PFSK-1 (cell line): ENCODE data around the gene CARD9.

Experiments used
- FOXP2 ChIP-seq: optimal IDR thresholded peaks from 2 replicates; pipeline ENCODE3; 2011; ENCODE audit warnings: borderline replicate concordance, control low read depth, inconsistent platforms; ENCODE audit not compliant: insufficient read depth; ENCODE audit errors: extremely low read length, extremely low read depth
- POLR2AphosphoS5 ChIP-seq: IDR thresholded peaks from 2 replicates; pipeline ENCODE4 v1.6.1; 2012; ENCODE audit warnings: low read depth, mild to moderate bottlenecking, control low read depth, low read length, moderate library complexity
- SIN3A ChIP-seq: IDR thresholded peaks from 2 replicates; pipeline ENCODE4 v1.6.1; 2012; ENCODE audit warnings: mild to moderate bottlenecking, low read length, moderate library complexity, borderline replicate concordance; ENCODE audit not compliant: insufficient read depth
- TAF1 ChIP-seq: IDR thresholded peaks from 2 replicates; pipeline ENCODE4 v1.6.1; 2012; ENCODE audit warnings: low read length, control low read depth, borderline replicate concordance; ENCODE audit not compliant: insufficient read depth
- TF ChIP-seq, protein P1 (sequence below), 2 experiments: IDR thresholded peaks; 2 replicates each; pipeline versions ENCODE4 v1.6.1 to v1.8.0; 2011 to 2012; ENCODE audit warnings: low read depth in 2 of 2, low read length in 2 of 2, control low read depth in 1 of 2, inconsistent platforms in 1 of 2, mild to moderate bottlenecking in 1 of 2, moderate library complexity in 1 of 2; ENCODE audit not compliant: insufficient read depth in 1 of 2

CARD9 gene

DNA sequence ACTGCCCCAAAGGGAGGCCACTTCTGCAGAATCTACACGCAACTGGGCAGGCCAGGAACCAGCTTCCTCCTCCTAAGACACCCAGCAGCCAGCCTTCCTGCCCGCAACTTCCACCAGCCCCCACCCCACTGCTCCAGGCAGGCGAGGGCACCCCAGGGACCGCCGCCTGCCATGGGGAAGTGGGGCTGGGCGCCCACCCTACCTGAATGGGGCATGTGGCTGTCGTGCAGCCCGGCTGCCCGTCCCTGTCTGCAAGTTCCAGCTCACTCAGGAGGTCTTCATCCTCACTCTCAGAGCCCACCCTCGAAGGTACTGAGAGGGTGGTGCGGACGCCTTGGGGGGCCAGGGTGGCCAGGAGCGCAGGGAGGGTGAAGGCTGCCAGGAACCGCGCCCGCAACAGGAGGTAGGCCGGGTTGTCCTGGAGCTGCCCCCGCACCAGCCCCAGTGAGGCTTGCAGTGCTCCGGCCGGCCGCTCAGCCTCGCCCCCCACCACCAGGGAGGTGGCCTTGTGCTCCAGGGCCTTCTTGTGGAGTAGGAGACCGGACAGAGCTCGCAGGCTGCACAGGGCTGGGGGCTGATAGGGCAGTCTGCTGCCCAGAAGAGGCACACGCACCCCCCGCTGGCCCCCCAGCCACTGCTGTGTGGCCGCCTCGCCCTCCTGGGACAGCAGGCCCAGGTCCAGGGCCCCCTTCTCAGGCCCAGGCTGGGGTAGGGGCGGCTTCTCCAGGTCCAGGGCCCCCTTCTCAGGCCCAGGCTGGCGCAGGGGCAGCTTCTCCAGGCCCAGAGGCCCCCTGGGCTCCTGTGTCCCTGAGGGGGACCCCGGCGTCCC, 4.1 kb upstream of the CARD9 start:
- TF ChIP-seq SIN3A (no peak), FOXP2 (no peak), TAF1 (no peak), POLR2AphosphoS5 (no peak)
- TF ChIP-seq, protein P1, sequence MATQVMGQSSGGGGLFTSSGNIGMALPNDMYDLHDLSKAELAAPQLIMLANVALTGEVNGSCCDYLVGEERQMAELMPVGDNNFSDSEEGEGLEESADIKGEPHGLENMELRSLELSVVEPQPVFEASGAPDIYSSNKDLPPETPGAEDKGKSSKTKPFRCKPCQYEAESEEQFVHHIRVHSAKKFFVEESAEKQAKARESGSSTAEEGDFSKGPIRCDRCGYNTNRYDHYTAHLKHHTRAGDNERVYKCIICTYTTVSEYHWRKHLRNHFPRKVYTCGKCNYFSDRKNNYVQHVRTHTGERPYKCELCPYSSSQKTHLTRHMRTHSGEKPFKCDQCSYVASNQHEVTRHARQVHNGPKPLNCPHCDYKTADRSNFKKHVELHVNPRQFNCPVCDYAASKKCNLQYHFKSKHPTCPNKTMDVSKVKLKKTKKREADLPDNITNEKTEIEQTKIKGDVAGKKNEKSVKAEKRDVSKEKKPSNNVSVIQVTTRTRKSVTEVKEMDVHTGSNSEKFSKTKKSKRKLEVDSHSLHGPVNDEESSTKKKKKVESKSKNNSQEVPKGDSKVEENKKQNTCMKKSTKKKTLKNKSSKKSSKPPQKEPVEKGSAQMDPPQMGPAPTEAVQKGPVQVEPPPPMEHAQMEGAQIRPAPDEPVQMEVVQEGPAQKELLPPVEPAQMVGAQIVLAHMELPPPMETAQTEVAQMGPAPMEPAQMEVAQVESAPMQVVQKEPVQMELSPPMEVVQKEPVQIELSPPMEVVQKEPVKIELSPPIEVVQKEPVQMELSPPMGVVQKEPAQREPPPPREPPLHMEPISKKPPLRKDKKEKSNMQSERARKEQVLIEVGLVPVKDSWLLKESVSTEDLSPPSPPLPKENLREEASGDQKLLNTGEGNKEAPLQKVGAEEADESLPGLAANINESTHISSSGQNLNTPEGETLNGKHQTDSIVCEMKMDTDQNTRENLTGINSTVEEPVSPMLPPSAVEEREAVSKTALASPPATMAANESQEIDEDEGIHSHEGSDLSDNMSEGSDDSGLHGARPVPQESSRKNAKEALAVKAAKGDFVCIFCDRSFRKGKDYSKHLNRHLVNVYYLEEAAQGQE (IDR thresholded peaks at IDR 0.05; ENCODE audit: insufficient read depth in 1 of 2, low read depth in 2 of 2, low read length in 2 of 2) = no peak

DNA sequence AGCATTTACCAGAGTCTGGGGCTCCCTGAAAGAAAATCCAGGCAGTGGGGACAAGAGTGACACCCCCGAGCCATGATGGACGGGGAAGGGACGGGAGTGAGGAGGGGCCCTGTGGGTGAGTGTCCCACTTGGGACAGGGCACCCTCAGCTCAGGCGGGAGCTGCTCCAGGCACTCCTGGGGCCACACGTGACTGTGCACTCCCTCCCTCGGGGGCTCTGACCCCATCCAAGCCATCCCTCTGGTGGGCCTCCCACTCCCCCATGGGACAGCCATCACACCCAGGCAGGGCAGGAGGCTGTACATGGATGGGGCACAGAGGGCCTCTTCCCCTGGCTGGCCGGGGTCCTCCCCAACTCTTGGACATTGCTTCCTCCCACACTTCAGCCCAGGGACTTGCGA, 3.0 kb upstream of the CARD9 start:
- TF ChIP-seq TAF1 (no peak), SIN3A (no peak), POLR2AphosphoS5 (no peak), FOXP2 (no peak)
- TF ChIP-seq, protein P1 (IDR thresholded peaks at IDR 0.05; ENCODE audit: insufficient read depth in 1 of 2, low read depth in 2 of 2, low read length in 2 of 2) = no peak

DNA sequence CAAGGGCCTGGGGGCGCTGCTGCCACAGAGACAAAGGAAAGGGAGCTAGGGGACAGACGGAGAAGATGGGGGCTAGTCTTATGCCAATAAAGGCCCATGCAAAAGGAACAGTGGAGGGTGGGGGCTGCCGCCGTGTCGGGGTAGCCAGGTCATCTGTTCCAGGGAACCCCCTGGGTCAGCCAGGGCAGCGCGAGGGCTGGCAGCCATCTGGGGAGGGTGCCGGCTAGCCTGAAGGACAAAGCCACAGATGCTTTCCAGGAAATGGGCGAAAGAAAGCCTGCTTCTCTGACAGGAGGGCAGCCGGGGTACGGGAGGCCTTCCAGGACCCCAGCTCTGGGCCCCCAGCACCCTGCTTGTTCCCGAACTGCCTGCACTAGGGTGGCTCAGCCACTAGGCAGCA, 1.6 kb upstream of the CARD9 start:
- TF ChIP-seq FOXP2 (no peak), POLR2AphosphoS5 (no peak), SIN3A (no peak), TAF1 (no peak)
- TF ChIP-seq, protein P1 (IDR thresholded peaks at IDR 0.05; ENCODE audit: insufficient read depth in 1 of 2, low read depth in 2 of 2, low read length in 2 of 2) = no peak

DNA sequence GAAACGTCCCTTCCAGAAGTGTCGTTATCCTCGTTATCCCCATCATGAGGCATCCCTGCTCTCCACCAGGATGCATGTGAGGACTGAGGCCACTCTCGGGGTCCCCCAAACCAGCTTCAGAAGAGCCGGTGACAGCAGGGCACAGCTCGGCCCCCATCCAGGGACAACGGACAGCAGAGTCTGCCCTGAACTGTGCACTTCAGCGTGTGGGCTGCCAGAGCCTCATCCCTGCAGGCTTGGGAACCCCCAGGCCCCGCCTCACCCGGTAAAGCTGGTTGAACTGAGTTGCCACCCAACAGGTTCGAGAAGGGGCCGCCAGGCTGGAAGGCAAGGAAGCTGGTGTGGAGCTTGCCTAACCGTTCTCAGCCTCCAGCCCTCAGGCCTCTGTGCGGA, 710 bp upstream of the CARD9 start:
- TF ChIP-seq POLR2AphosphoS5 = no peak
- TF ChIP-seq TAF1 = no peak
- TF ChIP-seq, protein P1 (IDR thresholded peaks at IDR 0.05; ENCODE audit: insufficient read depth in 1 of 2, low read depth in 2 of 2, low read length in 2 of 2) = no peak
- no peak for TF ChIP-seq FOXP2
- TF ChIP-seq SIN3A = no peak
